Endothelial cell of umbilical vein (primary cell): ENCODE results near the gene SPON1.

Experiments used
- JUN ChIP-seq: IDR thresholded peaks from 2 replicates; pipeline ENCODE4 v1.6.1; 2011; ENCODE audit warnings: borderline replicate concordance, low read depth; ENCODE audit not compliant: insufficient read length, insufficient read depth
- POLR2A ChIP-seq: IDR thresholded peaks from 2 replicates; pipeline ENCODE4 v1.6.1; 2012; ENCODE audit warnings: low read depth, mild to moderate bottlenecking, control low read depth, low read length
- POLR2AphosphoS5 ChIP-seq: IDR thresholded peaks from 2 replicates; pipeline ENCODE4 v1.6.1; 2012; ENCODE audit warnings: low read depth, mild to moderate bottlenecking, control low read depth, low read length, moderate library complexity; ENCODE audit not compliant: insufficient read depth
- TF ChIP-seq, protein P1 (sequence below), 2 donors: IDR thresholded peaks; 1 replicate in 1 of 2; 2 replicates in 1 of 2; pipeline ENCODE4 v1.5.1; 2011; ENCODE audit warnings: low read length in 2 of 2, mild to moderate bottlenecking in 2 of 2, moderate library complexity in 2 of 2, control low read depth in 1 of 2, inconsistent platforms in 1 of 2, low read depth in 1 of 2; ENCODE audit not compliant: insufficient read depth in 1 of 2; ENCODE audit errors: extremely low read depth in 1 of 2
- TF ChIP-seq, protein P2 (sequence below): IDR thresholded peaks from 2 replicates; pipeline ENCODE4 v1.6.1; 2011; ENCODE audit not compliant: insufficient read depth, insufficient read length

DNA sequence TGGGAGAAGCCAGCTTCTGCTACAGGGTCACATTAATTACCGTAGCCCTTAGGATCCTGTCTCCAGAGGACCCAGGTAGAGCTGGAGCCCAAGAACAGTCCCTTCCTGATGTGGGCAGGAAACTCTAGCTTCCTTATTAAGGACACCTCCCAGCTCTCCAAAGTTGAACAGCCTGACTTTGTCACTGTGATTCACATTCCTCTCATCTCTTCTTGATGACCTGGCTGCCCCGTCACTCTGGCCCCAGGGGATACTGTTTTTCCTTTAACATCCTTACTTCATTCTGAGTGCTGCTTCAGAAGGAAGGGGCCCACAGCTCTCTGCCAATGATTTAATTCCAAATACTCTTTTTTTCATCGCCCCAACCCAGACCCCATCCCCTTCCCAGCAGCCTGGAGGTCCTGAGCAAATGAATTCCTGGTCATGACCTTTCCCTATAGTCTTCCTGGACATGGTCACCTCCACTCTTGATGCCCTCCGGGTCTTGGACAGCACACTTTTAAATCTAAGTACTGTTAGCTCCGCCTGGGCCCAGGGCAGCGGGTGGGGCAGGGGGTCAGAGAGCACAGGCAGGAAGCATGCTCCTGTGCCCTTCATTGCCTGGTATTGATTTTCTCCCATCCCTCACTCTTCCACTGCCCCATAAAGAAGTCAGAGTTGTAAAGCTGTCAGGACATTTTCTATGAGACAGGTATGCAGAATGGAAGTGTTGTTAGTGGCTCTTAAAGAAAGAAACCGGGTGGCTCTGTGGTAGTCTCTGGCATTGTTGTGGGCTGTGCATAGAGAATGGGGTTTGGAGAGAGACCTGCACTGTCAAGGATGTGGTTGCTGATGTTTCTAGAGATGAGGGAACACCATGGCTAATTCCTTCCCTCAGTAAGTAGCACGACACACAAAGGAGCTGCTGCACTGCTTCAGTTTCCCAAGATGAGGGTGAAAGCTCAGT is 22.3 kb upstream of the SPON1 start:
- TF ChIP-seq, protein P1, sequence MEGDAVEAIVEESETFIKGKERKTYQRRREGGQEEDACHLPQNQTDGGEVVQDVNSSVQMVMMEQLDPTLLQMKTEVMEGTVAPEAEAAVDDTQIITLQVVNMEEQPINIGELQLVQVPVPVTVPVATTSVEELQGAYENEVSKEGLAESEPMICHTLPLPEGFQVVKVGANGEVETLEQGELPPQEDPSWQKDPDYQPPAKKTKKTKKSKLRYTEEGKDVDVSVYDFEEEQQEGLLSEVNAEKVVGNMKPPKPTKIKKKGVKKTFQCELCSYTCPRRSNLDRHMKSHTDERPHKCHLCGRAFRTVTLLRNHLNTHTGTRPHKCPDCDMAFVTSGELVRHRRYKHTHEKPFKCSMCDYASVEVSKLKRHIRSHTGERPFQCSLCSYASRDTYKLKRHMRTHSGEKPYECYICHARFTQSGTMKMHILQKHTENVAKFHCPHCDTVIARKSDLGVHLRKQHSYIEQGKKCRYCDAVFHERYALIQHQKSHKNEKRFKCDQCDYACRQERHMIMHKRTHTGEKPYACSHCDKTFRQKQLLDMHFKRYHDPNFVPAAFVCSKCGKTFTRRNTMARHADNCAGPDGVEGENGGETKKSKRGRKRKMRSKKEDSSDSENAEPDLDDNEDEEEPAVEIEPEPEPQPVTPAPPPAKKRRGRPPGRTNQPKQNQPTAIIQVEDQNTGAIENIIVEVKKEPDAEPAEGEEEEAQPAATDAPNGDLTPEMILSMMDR (IDR thresholded peaks at IDR 0.05; ENCODE audit: extremely low read depth in 1 of 2, insufficient read depth in 1 of 2, low read depth in 1 of 2, low read length in 2 of 2), result no peak
- TF ChIP-seq POLR2A, result no peak
- TF ChIP-seq, protein P2, sequence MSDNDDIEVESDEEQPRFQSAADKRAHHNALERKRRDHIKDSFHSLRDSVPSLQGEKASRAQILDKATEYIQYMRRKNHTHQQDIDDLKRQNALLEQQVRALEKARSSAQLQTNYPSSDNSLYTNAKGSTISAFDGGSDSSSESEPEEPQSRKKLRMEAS, result no peak
- no peak for TF ChIP-seq JUN
- no peak for TF ChIP-seq POLR2AphosphoS5
